Embryonic facial prominence (tissue), 1 donor: ENCODE data around the gene PRXL2B.
"Not testable (repeated sequence)": the region's sequence is repeated elsewhere in the genome, so short reads cannot be mapped to it uniquely, and the experiment has no call there.

ENCODE experiments used
- DNase-seq: peaks from one replicate; pipeline ENCODE4 v3.0.0-alpha.2; 2016; ENCODE audit errors: extremely low spot score

The PRXL2B gene

DNA sequence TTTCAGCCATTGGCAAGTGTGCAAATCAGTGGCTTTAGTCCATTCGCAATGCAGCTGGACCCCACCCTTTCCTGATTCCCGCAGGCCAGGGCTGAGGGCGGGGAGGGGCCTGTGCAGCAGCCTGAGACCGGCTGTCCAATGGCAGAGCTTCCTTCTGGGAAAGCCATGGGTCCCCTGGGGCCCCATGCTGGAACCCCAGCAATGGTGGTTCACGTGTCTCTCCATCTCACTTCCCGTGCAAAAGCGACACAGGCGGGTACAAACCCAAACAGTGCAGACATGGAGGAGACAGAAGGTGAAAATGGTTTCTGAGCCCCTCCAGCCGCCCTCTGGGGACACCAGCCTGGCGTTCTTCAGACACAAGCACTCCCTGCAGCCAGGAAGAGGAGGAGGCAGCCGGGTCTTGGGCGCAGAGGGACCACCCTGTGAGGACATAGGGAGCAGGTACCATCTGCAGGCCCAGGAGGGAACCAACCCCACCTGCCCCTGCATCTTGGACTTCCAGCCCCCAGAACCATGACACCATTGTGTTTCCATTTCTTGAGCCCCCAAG, 36.2 kb upstream of the PRXL2B start:
- not testable (repeated sequence) for DNase-seq

DNA sequence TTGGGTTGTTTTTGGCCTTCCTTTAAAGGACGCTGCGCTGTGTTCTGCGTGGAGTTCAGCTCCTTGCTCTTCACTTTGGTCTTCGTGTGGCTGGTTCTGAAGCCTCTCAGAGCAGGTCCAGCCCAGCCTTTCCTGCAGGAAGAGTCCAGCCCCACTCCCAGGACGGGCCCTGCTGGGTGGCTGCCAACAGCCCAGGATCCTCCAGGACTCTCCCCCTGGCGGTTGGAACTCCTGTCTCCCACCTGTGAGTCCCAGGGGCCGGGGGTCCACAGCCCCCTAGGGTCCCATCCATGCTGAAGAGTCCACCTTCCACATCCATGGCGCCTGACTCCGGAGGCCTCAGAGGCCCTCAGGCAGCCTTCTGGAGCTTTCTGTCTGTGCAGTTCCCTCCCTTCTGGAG, 35.0 kb upstream of the PRXL2B start:
- DNase-seq = not testable (repeated sequence)

DNA sequence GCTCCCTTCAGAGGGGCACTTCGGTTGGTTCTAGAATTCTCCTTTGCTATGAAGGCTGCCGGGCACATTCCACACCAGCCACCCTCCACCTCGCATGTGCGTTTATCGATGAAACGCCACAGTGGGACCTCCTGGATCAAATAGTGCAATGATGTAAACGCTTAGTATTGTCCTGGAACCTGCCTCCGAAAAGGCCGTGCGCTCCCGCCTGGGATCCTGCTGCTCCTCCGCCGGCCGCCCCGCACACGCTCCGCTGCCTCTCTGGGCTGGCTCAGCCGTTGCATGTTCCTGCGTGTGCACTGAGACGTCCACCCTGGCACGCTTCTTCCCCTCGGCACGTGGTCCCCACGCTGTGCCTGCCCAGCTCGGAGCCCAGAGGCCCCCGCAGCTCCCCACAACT, 34.4 kb upstream of the PRXL2B start:
- no peak for DNase-seq

DNA sequence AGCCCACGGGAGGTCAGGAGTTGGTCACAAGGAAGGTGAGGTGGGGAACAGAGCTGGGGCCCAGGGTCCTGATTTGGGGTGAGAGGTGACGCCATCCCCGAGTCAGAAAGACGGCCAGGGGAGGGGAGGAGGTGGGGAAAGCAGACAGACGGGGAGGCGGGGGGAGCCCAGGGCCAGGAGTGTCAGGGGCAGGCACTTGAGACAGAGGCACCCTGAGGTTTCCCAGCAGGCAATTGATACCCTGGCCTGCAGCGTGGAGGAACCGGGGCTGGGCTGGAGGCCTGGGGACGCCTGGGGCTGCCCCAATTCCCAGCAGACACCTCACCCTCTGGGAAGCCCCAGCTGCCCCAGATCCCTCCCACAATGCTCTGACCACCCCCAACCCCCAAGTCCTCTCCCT, 33.5 kb upstream of the PRXL2B start:
- not testable (repeated sequence) for DNase-seq

DNA sequence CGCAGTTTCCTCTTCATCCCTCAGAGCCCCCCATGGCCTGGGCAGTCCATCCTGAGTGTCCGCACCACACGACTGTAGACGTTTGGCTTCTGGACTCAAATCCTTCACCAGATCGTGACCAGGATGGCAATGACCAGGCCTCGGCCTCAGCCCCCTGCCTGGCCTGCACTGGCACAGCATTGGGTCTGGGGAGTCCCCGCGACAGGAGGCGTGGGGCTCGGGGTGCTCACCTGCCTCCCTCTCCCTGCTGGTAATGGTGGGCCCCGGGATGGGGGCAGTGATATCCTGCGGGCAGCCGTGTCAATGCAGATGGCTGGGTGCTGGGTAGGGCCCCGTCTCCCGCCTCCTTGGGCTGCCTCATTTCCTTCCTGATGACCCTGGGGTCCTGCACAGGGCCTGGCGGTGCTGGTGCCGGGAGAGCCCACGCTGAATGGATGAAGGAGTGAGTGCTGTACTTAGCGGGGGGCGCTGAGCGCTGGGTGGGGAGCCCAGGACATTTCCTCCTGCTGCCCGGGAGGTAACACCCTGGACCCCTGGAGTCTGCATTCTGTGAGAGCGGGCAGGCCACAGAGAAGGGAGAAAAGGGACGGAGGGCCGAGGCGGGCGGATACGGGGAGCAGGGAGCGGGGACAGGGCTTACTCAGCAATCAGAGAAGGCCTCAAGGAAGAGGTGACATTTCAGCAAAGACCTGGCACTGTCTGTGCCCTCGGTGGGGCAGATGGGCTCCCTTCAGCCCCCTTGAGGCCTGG, 32.5 kb upstream of the PRXL2B start:
- DNase-seq = no peak

DNA sequence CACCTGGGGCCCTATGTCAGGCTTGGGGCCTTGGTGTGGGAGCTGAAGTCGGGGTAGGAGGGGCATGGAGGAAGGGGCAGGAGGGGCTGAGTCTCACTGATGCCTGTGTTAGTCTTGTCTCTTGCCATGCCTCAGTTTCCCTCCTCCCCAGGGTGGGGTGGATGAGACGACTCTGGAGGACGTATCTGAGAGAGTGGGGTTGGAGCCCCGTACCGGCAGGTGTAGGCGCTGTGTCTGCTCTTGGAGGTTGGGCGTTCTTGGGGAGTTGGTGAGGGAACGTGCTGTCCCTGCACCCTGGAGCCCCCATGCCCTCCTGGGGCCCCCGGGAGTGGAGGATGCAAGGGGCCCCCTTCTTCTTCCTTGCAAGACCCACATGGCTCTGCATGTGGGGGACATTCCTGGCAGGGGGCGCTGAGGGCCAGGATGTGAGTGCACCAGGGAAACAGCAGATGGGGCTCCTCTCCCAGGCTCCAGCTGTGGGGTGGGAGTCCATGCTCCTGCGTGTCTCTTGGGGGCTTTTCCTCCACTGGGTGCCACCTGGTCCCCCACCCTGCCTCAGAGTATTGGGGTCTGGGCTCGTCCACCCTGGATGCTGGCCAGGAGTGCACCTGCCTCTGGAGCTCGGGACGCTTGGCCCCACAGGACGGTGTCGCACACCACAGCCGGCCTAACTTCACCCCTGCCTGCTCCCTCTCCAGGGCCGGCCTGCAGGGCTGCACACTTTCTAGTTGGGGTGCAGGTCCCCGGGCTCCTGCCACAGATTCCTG, 31.8 kb upstream of the PRXL2B start:
- no peak for DNase-seq

DNA sequence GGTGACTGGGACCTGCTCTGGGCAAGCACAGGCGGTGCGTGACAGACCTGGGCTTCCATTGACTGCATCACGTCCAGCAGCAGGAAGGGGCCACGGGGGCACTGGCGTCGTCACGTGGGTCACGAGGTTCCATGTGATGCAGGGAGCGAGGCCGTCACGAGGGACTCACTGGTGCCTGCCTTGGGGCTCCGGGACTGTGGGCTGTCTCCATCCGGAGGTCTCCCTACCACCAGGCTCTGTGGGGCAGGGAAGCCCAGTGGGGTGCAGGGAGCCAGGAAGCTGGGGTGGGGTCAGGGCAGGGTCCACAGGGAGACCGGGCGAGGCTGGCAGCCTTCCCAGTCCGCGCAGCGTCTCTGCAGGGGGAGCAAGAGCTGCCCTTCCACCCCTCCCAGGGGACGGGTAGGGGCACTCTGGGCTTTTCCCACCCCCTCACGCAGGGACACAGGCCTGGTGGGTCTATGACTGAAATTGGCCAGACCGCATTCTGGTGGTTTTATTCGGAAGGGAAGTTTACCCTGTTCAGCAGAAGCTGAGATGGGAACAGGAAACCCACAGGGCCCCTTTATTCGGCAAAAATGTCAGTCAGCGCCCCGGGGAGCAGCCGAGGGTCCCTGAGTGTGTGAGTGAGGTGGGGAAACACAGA, 30.8 kb upstream of the PRXL2B start:
- no peak for DNase-seq

DNA sequence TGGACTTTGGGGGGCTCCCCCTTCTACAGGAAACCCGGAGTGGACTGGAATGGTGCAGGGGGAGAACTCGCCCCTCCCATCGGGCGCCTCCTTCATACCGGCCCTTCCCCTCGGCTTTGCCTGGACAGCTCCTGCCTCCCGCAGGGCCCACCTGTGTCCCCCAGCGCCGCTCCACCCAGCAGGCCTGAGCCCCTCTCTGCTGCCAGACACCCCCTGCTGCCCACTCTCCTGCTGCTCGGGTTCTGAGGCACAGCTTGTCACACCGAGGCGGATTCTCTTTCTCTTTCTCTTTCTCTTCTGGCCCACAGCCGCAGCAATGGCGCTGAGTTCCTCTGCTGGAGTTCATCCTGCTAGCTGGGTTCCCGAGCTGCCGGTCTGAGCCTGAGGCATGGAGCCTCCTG, 30.3 kb upstream of the PRXL2B start, which contains the start of gene TNFRSF14:
Gene TNFRSF14, plus strand, starts transcription at position 95 of the 401 bp plus-strand sequence. Its CDS starts 294 bp downstream, at position 389.
- no peak for DNase-seq

DNA sequence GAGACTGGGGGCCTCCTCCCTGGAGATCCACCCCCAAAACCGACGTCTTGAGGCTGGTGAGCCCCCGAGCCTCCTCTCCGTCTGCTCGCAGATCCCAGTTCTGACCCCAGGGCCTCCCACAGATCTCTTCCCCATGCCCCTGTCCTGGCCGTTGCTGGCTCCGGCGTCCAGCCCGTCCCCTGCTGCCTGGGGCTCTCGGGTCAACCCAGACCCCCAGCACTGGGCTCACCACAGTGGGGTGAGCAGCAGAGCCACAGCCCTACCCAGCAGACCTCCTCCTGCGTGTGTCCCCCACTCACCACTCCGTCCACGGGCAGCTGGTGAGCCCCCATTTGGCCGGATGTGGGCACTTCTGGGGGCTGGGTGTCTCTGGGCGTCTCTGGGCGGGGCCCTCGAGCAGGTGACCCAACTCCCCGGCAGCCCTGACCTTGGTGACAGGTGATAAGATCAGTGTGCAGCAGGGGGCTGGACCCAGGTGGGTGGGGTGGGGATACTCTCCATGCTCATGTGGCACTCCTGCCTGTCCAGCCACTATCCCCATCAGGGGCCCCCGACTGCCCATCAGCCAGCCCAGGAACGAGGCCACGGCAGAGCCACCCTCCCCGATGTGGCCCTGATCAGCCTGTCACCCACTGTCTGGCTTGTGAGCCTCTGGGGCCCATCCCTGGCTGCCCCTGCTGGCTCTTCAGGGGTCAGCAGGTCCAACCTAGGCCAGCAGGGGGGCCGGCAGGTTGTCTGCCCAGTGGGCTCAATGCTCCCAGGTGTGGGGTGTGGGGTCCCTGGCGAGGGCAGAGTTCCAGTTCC, 29.7 kb upstream of the PRXL2B start:
- DNase-seq = no peak

DNA sequence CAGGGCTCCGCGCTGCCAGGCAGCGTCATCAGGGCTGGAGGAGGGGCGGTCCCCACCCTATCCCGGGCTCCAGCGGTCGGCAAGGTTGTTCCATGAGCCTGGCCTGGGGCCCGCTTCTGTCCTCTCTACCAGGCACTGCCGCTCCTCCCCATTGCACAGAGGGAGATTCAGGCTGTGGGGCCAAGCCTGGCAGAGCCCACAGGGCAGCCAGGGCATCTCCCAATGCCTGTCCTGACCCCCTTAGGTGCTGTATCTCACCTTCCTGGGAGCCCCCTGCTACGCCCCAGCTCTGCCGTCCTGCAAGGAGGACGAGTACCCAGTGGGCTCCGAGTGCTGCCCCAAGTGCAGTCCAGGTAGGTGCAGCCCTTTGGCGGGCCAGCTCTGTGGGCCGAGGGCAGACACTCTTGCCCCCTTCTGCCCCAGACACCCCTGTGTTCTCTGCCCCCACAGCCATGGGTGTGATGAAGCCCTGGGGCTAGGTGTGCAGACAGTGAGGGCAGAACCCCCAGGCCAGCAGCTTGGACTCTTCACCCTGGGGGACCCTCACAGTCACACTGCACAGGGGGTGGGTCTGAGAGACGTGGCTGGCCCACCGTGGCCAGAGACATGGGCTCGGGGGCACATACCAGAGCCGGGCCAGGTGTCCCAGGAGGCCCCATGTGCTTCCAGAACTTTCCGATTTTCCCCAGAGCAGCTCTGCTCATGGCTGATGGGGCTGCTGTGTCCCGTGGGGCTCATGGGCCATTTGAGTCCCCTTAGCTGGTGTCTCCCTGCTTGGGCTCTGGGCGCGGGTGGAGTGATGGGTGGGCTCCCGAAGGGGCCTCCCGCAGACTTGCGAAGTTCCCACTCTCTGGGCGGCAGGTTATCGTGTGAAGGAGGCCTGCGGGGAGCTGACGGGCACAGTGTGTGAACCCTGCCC, 28.8 kb upstream of the PRXL2B start:
- DNase-seq = no peak

DNA sequence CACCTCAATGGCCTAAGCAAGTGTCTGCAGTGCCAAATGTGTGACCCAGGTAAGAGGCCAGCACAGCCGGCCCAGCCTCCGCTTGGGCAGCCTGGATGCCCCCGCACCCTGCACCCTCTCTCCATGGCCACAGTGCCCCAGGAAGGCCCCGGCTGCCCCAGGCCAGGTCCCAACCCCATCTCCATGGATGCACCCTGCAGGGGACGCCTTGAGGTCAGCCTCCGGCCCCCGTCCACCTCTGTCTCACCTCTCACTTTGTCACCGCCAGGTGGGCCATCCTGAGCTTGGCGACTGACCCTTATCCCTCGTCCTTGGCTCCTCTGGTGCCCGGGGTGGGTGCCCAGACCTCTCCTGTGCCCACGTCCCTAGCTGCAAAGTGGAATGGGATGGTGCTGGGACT, 28.2 kb upstream of the PRXL2B start:
- no peak for DNase-seq

DNA sequence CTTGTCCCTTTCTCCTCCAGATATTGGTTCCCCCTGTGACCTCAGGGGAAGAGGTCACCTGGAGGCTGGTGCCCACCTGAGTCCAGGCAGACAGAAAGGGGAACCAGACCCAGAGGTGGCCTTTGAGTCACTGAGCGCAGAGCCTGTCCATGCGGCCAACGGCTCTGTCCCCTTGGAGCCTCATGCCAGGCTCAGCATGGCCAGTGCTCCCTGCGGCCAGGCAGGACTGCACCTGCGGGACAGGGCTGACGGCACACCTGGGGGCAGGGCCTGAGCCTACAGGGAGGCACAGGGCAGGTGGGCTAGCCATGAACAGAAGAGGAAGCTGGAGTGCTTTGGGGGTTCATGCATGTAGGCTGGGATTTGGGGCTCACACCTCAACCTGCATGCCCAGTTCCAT, 27.7 kb upstream of the PRXL2B start:
- DNase-seq = no peak

DNA sequence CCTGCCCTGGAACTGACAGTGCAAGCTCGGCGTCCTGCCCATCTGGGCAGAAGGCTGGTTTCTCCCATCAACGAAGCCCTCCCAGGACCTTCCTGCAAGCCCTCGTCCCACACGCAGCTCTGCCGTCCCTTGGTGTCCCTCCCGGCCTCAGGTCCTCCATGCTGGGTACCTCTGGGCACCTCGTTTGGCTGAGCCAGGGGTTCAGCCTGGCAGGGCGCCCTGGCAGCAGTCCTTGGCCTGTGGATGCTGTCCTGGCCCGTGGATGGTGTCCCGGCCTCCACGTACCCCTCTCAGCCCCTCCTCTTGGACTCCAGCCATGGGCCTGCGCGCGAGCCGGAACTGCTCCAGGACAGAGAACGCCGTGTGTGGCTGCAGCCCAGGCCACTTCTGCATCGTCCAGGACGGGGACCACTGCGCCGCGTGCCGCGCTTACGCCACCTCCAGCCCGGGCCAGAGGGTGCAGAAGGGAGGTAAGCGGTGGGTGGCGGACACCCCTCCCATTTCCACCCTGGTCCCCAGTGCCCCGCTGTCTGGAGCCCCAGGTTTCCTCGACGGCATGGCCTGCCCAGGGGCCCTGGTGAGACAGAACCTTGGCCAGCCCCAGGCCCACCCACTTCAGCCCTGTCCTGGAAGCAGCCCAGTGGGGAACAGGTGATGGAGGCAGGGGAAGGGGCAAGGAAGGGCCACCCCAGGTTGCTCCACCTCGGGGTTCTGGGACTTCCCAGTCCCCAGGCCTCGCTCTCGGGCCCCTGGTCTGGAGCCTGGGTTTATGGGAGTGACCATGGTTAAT, 26.9 kb upstream of the PRXL2B start:
- no peak for DNase-seq

DNA sequence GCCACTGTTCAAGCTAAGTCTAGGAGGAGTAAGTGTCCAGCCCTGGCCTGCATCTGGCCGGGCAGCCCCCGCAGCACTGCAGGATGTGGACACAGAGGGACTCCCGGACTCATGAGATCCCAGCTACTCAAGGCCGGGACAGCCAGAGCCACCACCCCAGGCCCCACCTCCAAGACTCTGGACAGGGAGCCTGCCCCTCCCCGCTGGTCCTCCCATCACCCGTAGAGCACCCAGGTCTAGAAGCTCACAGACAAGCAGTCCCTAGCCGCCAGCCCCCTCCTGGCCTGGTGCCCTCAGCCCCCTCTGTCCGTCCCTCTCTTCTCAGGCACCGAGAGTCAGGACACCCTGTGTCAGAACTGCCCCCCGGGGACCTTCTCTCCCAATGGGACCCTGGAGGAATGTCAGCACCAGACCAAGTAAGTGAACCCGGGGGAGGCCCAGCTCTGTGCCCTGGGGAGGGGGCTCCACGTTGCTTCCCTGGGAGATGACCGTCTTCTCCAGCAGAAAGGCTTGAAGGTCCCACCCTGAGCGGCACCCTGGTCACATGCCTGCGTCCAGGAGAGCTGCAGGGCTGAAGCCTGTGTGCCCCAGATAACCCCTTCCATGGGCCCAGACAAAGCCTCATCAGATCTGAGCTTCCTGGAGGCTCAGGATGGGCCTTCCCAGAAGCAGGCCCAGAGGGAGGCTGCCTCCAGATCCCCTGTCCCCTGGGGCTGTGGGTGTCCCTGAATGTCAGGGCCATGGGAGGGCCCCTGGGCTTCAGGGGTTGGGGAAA, 26.1 kb upstream of the PRXL2B start:
- DNase-seq = no peak

DNA sequence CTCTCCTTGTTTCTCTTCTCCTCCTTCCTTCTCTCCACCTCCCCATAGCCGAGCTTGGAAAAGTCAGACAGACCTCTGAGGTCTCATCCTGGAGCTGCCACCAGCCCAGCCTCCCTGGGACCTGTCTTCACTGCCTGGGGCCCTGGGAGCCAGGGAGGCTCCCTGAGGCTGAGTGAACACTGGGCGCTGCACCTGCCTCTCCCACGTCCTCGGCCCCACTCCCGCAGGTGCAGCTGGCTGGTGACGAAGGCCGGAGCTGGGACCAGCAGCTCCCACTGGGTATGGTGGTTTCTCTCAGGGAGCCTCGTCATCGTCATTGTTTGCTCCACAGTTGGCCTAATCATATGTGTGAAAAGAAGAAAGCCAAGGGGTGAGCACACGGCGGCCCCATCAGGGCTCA, 25.1 kb upstream of the PRXL2B start:
- DNase-seq = no peak

DNA sequence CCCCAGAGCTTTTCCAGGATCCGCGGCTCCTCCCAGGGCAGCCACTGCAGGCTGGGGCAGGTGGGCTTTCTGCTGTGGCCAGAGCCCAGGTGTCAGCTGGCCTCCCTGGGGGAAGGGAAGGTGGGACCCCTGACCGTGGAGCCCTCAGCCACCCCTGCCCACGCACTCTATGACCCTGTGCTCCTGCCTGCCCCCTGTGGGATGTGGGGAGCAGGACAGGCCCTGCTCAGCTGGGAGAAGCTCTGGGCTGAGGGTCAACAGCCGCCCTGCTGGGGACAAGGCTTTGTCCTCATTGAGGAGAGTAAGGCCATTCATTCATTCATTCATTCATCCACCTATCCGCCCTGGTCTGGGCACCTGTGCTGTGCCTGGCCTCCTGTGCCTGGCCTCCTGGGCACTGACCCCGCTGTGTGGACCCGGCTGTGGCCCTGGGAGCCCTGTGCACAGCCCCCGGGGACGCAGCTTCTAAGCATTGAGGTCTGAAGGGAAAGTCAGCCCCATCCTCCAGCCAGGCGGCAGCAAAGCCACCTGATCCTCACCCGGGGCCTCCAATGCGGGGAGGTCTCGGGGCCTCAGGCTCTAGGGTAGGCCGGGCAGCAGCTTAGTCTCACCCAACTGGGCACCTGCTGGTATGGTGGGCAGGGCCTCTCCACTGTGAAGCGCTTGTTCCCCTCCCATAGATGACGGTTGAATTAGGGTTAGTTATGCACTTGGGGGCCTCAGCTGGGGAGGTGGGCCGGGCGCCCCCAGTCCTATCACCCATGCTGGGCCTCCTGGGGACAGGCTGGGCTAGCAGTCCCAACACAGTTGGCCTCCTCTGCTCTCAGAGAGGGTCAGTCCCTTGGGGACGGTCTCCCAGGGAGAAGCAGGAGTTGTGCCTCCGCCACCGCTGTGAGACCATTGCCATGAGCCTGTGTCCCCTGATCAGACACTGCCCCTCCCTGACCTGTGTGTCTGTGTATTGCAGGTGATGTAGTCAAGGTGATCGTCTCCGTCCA, 24.4 kb upstream of the PRXL2B start:
- DNase-seq = no peak

DNA sequence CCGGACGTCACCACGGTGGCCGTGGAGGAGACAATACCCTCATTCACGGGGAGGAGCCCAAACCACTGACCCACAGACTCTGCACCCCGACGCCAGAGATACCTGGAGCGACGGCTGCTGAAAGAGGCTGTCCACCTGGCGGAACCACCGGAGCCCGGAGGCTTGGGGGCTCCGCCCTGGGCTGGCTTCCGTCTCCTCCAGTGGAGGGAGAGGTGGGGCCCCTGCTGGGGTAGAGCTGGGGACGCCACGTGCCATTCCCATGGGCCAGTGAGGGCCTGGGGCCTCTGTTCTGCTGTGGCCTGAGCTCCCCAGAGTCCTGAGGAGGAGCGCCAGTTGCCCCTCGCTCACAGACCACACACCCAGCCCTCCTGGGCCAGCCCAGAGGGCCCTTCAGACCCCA, 23.4 kb upstream of the PRXL2B start:
- DNase-seq = no peak
